ENCODE results near the gene FXR2.

FXR2 gene

GRCh38 chr17:7587420-7588151 is 27.1 kb downstream of the FXR2 start:
- DNase-seq = peak; percentile 64

GRCh38 chr17:7586673-7587419 is 27.9 kb downstream of the FXR2 start:
- no peak for DNase-seq

GRCh38 chr17:7583253-7584109 is 31.2 kb downstream of the FXR2 start, which contains the start of gene MPDU1:
Gene MPDU1, plus strand, starts transcription at chr17:7583852. Its CDS starts 11 bp downstream, at chr17:7583863.
- peak; percentile 84 for DNase-seq

- DNase-seq = no peak
These were observed 32.1 kb downstream of the FXR2 start for GRCh38 chr17:7582396-7583252.

- DNase-seq = peak; percentile 52
These were observed 33.8 kb downstream of the FXR2 start for GRCh38 chr17:7580604-7581575.

GRCh38 chr17:7579834-7580603 is 34.7 kb downstream of the FXR2 start:
- DNase-seq = no peak

GRCh38 chr17:7579001-7579833 is 35.5 kb downstream of the FXR2 start, which contains the start of gene CD68:
Gene CD68, plus strand, starts transcription at chr17:7579638. Its CDS starts 40 bp downstream, at chr17:7579678.
- peak; percentile 79 for DNase-seq

- no peak for DNase-seq
These were observed 37.1 kb downstream of the FXR2 start for GRCh38 chr17:7577327-7578199.

- no peak for DNase-seq
These were observed 38.2 kb downstream of the FXR2 start for GRCh38 chr17:7576432-7576937.

- DNase-seq = no peak
These were observed 38.7 kb downstream of the FXR2 start for GRCh38 chr17:7575959-7576358.

- no peak for DNase-seq
These were observed 39.2 kb downstream of the FXR2 start for GRCh38 chr17:7575481-7575883.

GRCh38 chr17:7574176-7574953 is 40.3 kb downstream of the FXR2 start:
- DNase-seq = no peak

- peak; percentile 86 for DNase-seq
These were observed 41.2 kb downstream of the FXR2 start for GRCh38 chr17:7573324-7574080.

- no peak for DNase-seq
These were observed 41.9 kb downstream of the FXR2 start for GRCh38 chr17:7572588-7573323.

- peak; percentile 99 for DNase-seq
These were observed 42.4 kb downstream of the FXR2 start for GRCh38 chr17:7572338-7572587.

- no peak for DNase-seq
These were observed 44.3 kb downstream of the FXR2 start for GRCh38 chr17:7570351-7570750.

All from NCI-H226 (cell line).